ENCODE data around the gene FMR1. TPM values are rescaled to one million over a fixed set of nuclear protein-coding genes. Genes with fewer than 3 reads are reported as not detected.
A peak's percentile ranks its signal among the peaks of the same experiment; 100 is the strongest.

FMR1 gene
- total RNA-seq, 1 donor from 2014 or later, result 36.0 TPM

- no peak overlapping the region for H3K4me3 Mint-ChIP-seq
- DNase-seq, result no peak
- H3K4me1 Mint-ChIP-seq, result peaks cover 3% of the 10 kb centered on the region
- intact Hi-C loops (cut with micrococcal nuclease), result no loop called here
- H3K9me3 Mint-ChIP-seq, result no peaks in the 10 kb centered on the region
- H3K27me3 Mint-ChIP-seq, result no peaks in the 10 kb centered on the region
- H3K36me3 Mint-ChIP-seq (ENCODE audit: low read depth), result no peaks in the 10 kb centered on the region
- no peak overlapping the region for H3K27ac Mint-ChIP-seq
Measured at GRCh38 chrX:147901461-147902126, 10.1 kb upstream of the FMR1 start.

- Mint-ChIP-seq H3K4me3 (no peak overlapping the region), H3K27me3 (no peaks in the 10 kb centered on the region), H3K27ac (no peak overlapping the region), H3K4me1 (peaks cover 3% of the 10 kb centered on the region), H3K36me3 (ENCODE audit: low read depth) (no peaks in the 10 kb centered on the region), H3K9me3 (no peaks in the 10 kb centered on the region)
- intact Hi-C loops (cut with micrococcal nuclease), result no loop called here
- no peak for DNase-seq
Measured at GRCh38 chrX:147902270-147902669, 9.4 kb upstream of the FMR1 start.

- H3K36me3 Mint-ChIP-seq (ENCODE audit: low read depth), result peaks cover 3% of the 10 kb centered on the region
- peaks cover 7% of the 10 kb centered on the region for H3K4me1 Mint-ChIP-seq
- no peak overlapping the region for H3K4me3 Mint-ChIP-seq
- no peaks in the 10 kb centered on the region for H3K9me3 Mint-ChIP-seq
- peaks cover 1% of the 10 kb centered on the region for H3K27me3 Mint-ChIP-seq
- no peak for DNase-seq
- no peak overlapping the region for H3K27ac Mint-ChIP-seq
- intact Hi-C loops (cut with micrococcal nuclease), result no loop called here
Measured at GRCh38 chrX:147908106-147908505, 3.6 kb upstream of the FMR1 start.

- no peaks in the 10 kb centered on the region for H3K9me3 Mint-ChIP-seq
Measured at GRCh38 chrX:147910607-147911006, 1.1 kb upstream of the FMR1 start.

GRCh38 chrX:147912093-147912801 lies 528 bp downstream of the FMR1 start:
- peak overlapping the region; percentile 88 for H3K4me3 Mint-ChIP-seq
- intact Hi-C loops (cut with micrococcal nuclease), result loop anchor here (5.0 to 10.0 kb wide), 2 partner anchors 175 to 473 kb away; no protein-coding TSS in a partner anchor
- peak; percentile 79 for DNase-seq
- H3K27me3 Mint-ChIP-seq, result peaks cover 1% of the 10 kb centered on the region
- H3K36me3 Mint-ChIP-seq (ENCODE audit: low read depth), result peaks cover 3% of the 10 kb centered on the region
- peak overlapping the region; percentile 89 for H3K27ac Mint-ChIP-seq
- no peaks in the 10 kb centered on the region for H3K9me3 Mint-ChIP-seq
- peaks cover 29% of the 10 kb centered on the region for H3K4me1 Mint-ChIP-seq

More at GRCh38 chrX:147910607-147911006, 1.1 kb upstream of the FMR1 start:
- Mint-ChIP-seq H3K4me1 (peaks cover 19% of the 10 kb centered on the region), H3K4me3 (no peak overlapping the region), H3K27me3 (peaks cover 1% of the 10 kb centered on the region), H3K27ac (no peak overlapping the region), H3K36me3 (ENCODE audit: low read depth) (peaks cover 3% of the 10 kb centered on the region)
- DNase-seq, result no peak
- intact Hi-C loops (cut with micrococcal nuclease), result loop anchor here (5.0 to 10.0 kb wide), 2 partner anchors 173 to 474 kb away; no protein-coding TSS in a partner anchor

- Mint-ChIP-seq H3K27ac (no peak overlapping the region), H3K36me3 (ENCODE audit: low read depth) (peaks cover 3% of the 10 kb centered on the region), H3K4me1 (peaks cover 37% of the 10 kb centered on the region), H3K9me3 (no peaks in the 10 kb centered on the region), H3K27me3 (no peaks in the 10 kb centered on the region), H3K4me3 (peak overlapping the region; percentile 88)
- intact Hi-C loops (cut with micrococcal nuclease), result loop anchor here (5.0 to 10.0 kb wide), 2 partner anchors 176 to 471 kb away; no protein-coding TSS in a partner anchor
- DNase-seq, result no peak
Measured at GRCh38 chrX:147913570-147913969, 1.9 kb downstream of the FMR1 start.

- Mint-ChIP-seq H3K4me3 (peak overlapping the region; percentile 70), H3K36me3 (ENCODE audit: low read depth) (peaks cover 3% of the 10 kb centered on the region), H3K9me3 (no peaks in the 10 kb centered on the region), H3K27ac (no peak overlapping the region), H3K4me1 (peaks cover 37% of the 10 kb centered on the region), H3K27me3 (no peaks in the 10 kb centered on the region)
- intact Hi-C loops (cut with micrococcal nuclease), result loop anchor here (5.0 to 10.0 kb wide), 2 partner anchors 177 to 470 kb away; no protein-coding TSS in a partner anchor
- no peak for DNase-seq
Measured at GRCh38 chrX:147914591-147914990, 2.9 kb downstream of the FMR1 start.

GRCh38 chrX:147916375-147916968 lies 4.8 kb downstream of the FMR1 start:
- no peaks in the 10 kb centered on the region for H3K9me3 Mint-ChIP-seq
- H3K27ac Mint-ChIP-seq, result no peak overlapping the region
- H3K4me3 Mint-ChIP-seq, result peak overlapping the region; percentile 12
- H3K4me1 Mint-ChIP-seq, result peaks cover 39% of the 10 kb centered on the region
- peaks cover 8% of the 10 kb centered on the region for H3K36me3 Mint-ChIP-seq (ENCODE audit: low read depth)
- no peak for DNase-seq
- intact Hi-C loops (cut with micrococcal nuclease), result loop anchor here (10.0 kb wide), 1 partner anchor 468 kb away; no protein-coding TSS in a partner anchor
- no peaks in the 10 kb centered on the region for H3K27me3 Mint-ChIP-seq

GRCh38 chrX:147917700-147918695 lies 6.3 kb downstream of the FMR1 start:
- Mint-ChIP-seq H3K27ac (peak overlapping the region; percentile 86), H3K9me3 (no peaks in the 10 kb centered on the region), H3K36me3 (ENCODE audit: low read depth) (peaks cover 5% of the 10 kb centered on the region), H3K27me3 (no peaks in the 10 kb centered on the region), H3K4me3 (peak overlapping the region; percentile 74), H3K4me1 (peaks cover 41% of the 10 kb centered on the region)
- intact Hi-C loops (cut with micrococcal nuclease), result loop anchor here (10.0 kb wide), 1 partner anchor 467 kb away; no protein-coding TSS in a partner anchor
- peak; percentile 68 for DNase-seq

- DNase-seq, result no peak
- no peaks in the 10 kb centered on the region for H3K27me3 Mint-ChIP-seq
- peak overlapping the region; percentile 13 for H3K27ac Mint-ChIP-seq
- H3K4me1 Mint-ChIP-seq, result peaks cover 36% of the 10 kb centered on the region
- H3K9me3 Mint-ChIP-seq, result no peaks in the 10 kb centered on the region
- H3K36me3 Mint-ChIP-seq (ENCODE audit: low read depth), result peaks cover 10% of the 10 kb centered on the region
- H3K4me3 Mint-ChIP-seq, result no peak overlapping the region
- intact Hi-C loops (cut with micrococcal nuclease), result no loop called here
Measured at GRCh38 chrX:147920161-147920666, 8.5 kb downstream of the FMR1 start.

GRCh38 chrX:147923605-147924004 lies 11.9 kb downstream of the FMR1 start:
- no peak overlapping the region for H3K4me3 Mint-ChIP-seq
- H3K4me1 Mint-ChIP-seq, result peaks cover 17% of the 10 kb centered on the region
- intact Hi-C loops (cut with micrococcal nuclease), result no loop called here
- peaks cover 25% of the 10 kb centered on the region for H3K36me3 Mint-ChIP-seq (ENCODE audit: low read depth)
- no peak overlapping the region for H3K27ac Mint-ChIP-seq
- H3K9me3 Mint-ChIP-seq, result no peaks in the 10 kb centered on the region
- DNase-seq, result no peak
- H3K27me3 Mint-ChIP-seq, result no peaks in the 10 kb centered on the region

- peaks cover 11% of the 10 kb centered on the region for H3K4me1 Mint-ChIP-seq
- no peak overlapping the region for H3K27ac Mint-ChIP-seq
- peaks cover 27% of the 10 kb centered on the region for H3K36me3 Mint-ChIP-seq (ENCODE audit: low read depth)
- no peaks in the 10 kb centered on the region for H3K9me3 Mint-ChIP-seq
- H3K27me3 Mint-ChIP-seq, result no peaks in the 10 kb centered on the region
- intact Hi-C loops (cut with micrococcal nuclease), result no loop called here
- no peak for DNase-seq
- no peak overlapping the region for H3K4me3 Mint-ChIP-seq
Measured at GRCh38 chrX:147927256-147927655, 15.5 kb downstream of the FMR1 start.

GRCh38 chrX:147933815-147934214 lies 22.1 kb downstream of the FMR1 start:
- no peak for DNase-seq
- no peaks in the 10 kb centered on the region for H3K27me3 Mint-ChIP-seq
- peaks cover 28% of the 10 kb centered on the region for H3K36me3 Mint-ChIP-seq (ENCODE audit: low read depth)
- H3K4me3 Mint-ChIP-seq, result no peak overlapping the region
- H3K27ac Mint-ChIP-seq, result no peak overlapping the region
- intact Hi-C loops (cut with micrococcal nuclease), result no loop called here
- H3K4me1 Mint-ChIP-seq, result peaks cover 2% of the 10 kb centered on the region
- no peaks in the 10 kb centered on the region for H3K9me3 Mint-ChIP-seq

Data from activated CD4-positive, alpha-beta T cell treated with anti-CD3 and anti-CD28 coated beads, Interleukin-2, amount 10 ng/mL, durations not matched to agents 24 days and 14 days (primary cell).